ENCODE results near the gene DPP10.

GRCh38 chr2:115481842-115482241, 1039.4 kb downstream of the DPP10 start:
- TF ChIP-seq POLR2A (IDR thresholded peaks at IDR 0.05) = no peak
- no peak for TF ChIP-seq CTCF (IDR thresholded peaks at IDR 0.05)
- TF ChIP-seq POLR2AphosphoS5 (IDR thresholded peaks at IDR 0.05) = no peak
- no peak for TF ChIP-seq EP300 (IDR thresholded peaks at IDR 0.05)
